GM12878 (cell line): ENCODE measurements around the gene OR10R2. TPM values are rescaled to one million over a fixed set of nuclear protein-coding genes. Genes with fewer than 3 reads are reported as not detected.

ENCODE experiments used
- ATAC-seq: fragments of 200-7000 bp; cut with Tn5 transposase; 3 replicates; pipeline ENCODE4 v1.9.1; 2020; ENCODE audit warnings: mild to moderate bottlenecking, moderate library complexity
- BruUV-seq: library from RNA; stranded (reverse); fragments of 400-500 nt; replicated peaks from 2 replicates; lab custom pipeline; 2021; lab: Mats Ljungman, UMichigan
- CTCF ChIA-PET: fragments of 300-600 bp; sonication (Branson Sonifier 250); formaldehyde crosslinking; extraction: SDS; loops from one replicate; lab custom pipeline; 2021; ENCODE audit warnings: inconsistent platforms; lab: Yijun Ruan, JAX
- POLR2A ChIA-PET: fragments of 350-600 bp; formaldehyde crosslinking; extraction: SDS; loops from one replicate; lab custom pipeline; 2021; ENCODE audit warnings: inconsistent platforms; lab: Charles Lee
- RAD21 ChIA-PET: fragments of 300-600 bp; sonication (Branson Sonifier 250); formaldehyde crosslinking; loops from one replicate; lab custom pipeline; 2023; ENCODE audit warnings: antibody characterized with exemption; ENCODE audit not compliant: unreplicated experiment; lab: Charles Lee
- SMC1A ChIA-PET: fragments of 300-600 bp; sonication (Branson Sonifier 250); formaldehyde crosslinking; loops from one replicate; lab custom pipeline; 2023; ENCODE audit not compliant: unreplicated experiment, uncharacterized antibody; lab: Charles Lee
- DNase-seq: peaks from one replicate; pipeline ENCODE4 v3.0.0-alpha.2; 2011; ENCODE audit warnings: low read depth, low spot score
- FAIRE-seq: peaks from 3 replicates; lab custom pipeline; 2011; peaks lifted over from hg19 to GRCh38; lab: Jason Lieb, UNC
- H2AFZ ChIP-seq: 2 replicates; pipeline ENCODE4 v1.6.0; 2011; ENCODE audit warnings: low read depth, low read length, control low read depth; ENCODE audit not compliant: control insufficient read depth
- H3K27ac ChIP-seq: 2 replicates; pipeline ENCODE4 v1.5.1; 2011; ENCODE audit warnings: control low read depth; ENCODE audit not compliant: control insufficient read depth, insufficient read depth
- H3K27me3 ChIP-seq, 2 experiments: replicated peaks in 1 of 2; 2 replicates each; pipeline versions ENCODE4 v1.6.0 to v1.6.1; 2011; ENCODE audit warnings: low read length in 1 of 2; ENCODE audit not compliant: control insufficient read depth in 2 of 2, insufficient read depth in 2 of 2
- H3K36me3 ChIP-seq, 2 experiments: 2 replicates each; pipeline ENCODE4 v1.5.1; 2011; ENCODE audit warnings: low read length in 1 of 2; ENCODE audit not compliant: control insufficient read depth in 2 of 2, insufficient read depth in 2 of 2
- H3K4me1 ChIP-seq: 2 replicates; pipeline ENCODE4 v1.6.1; 2011; ENCODE audit warnings: mild to moderate bottlenecking, low read length, moderate library complexity, mixed read lengths; ENCODE audit not compliant: control insufficient read depth, insufficient read depth
- H3K4me2 ChIP-seq: 2 replicates; pipeline ENCODE4 v1.6.0; 2011; ENCODE audit warnings: control low read depth; ENCODE audit not compliant: control insufficient read depth, insufficient read depth
- H3K4me3 ChIP-seq: fragments of 200-600 bp; sonication (generic); 2 replicates; pipeline ENCODE4 v1.5.1; 2016
- H3K79me2 ChIP-seq: 2 replicates; pipeline ENCODE4 v1.6.0; 2011; ENCODE audit warnings: low read length; ENCODE audit not compliant: control insufficient read depth, insufficient read depth
- H3K9ac ChIP-seq: 2 replicates; pipeline ENCODE4 v1.8.0; 2011; ENCODE audit warnings: low read length, control low read depth, mixed read lengths; ENCODE audit not compliant: control insufficient read depth, insufficient read depth
- H3K9me3 ChIP-seq: replicated peaks from 3 replicates; pipeline ENCODE4 v1.5.1; 2011; ENCODE audit warnings: mild to moderate bottlenecking, low read length; ENCODE audit not compliant: control insufficient read depth, insufficient read depth
- H4K20me1 ChIP-seq: 2 replicates; pipeline ENCODE4 v1.6.0; 2011; ENCODE audit not compliant: control insufficient read depth, insufficient read depth
- ATF3 ChIP-seq: IDR thresholded peaks from 2 replicates; pipeline ENCODE4 v1.6.1; 2011; ENCODE audit warnings: low read depth, mild to moderate bottlenecking, low read length, moderate library complexity, borderline replicate concordance; ENCODE audit errors: extremely low read depth
- ATF7 ChIP-seq: fragments of 450-650 bp; IDR thresholded peaks from 2 replicates; pipeline ENCODE4 v1.6.1; 2016; ENCODE audit warnings: low read depth, mild to moderate bottlenecking
- BMI1 ChIP-seq: fragments of 450-650 bp; IDR thresholded peaks from 2 replicates; pipeline ENCODE4 v1.6.1; 2016; ENCODE audit warnings: mild to moderate bottlenecking, moderate library complexity, borderline replicate concordance
- DPF2 ChIP-seq: fragments of 450-650 bp; IDR thresholded peaks from 2 replicates; pipeline ENCODE4 v1.6.1; 2017; ENCODE audit warnings: mild to moderate bottlenecking
- E4F1 ChIP-seq: fragments of 450-650 bp; IDR thresholded peaks from 2 replicates; pipeline ENCODE4 v1.6.1; 2018; ENCODE audit warnings: borderline replicate concordance, mild to moderate bottlenecking; ENCODE audit not compliant: partially characterized antibody
- EED ChIP-seq: sonication (generic); IDR thresholded peaks from 2 replicates; pipeline ENCODE4 v1.6.1; 2016; ENCODE audit warnings: antibody characterized with exemption, low read depth
- IRF3 ChIP-seq: fragments of 450-650 bp; IDR thresholded peaks from 2 replicates; pipeline ENCODE4 v1.6.1; 2014; ENCODE audit warnings: mild to moderate bottlenecking
- NFYB ChIP-seq: IDR thresholded peaks from 2 replicates; pipeline ENCODE4 v1.6.1; 2011; ENCODE audit warnings: low read depth, mild to moderate bottlenecking, low read length, improper control_type of control experiment, moderate library complexity; ENCODE audit not compliant: insufficient read depth
- NRF1 ChIP-seq: conservative IDR thresholded peaks from 2 replicates; pipeline ENCODE4 v1.6.1; 2011; ENCODE audit warnings: mild to moderate bottlenecking, low read depth, low read length, improper control_type of control experiment
- RFX5 ChIP-seq: IDR thresholded peaks from 2 replicates; pipeline ENCODE4 v1.6.1; 2011; ENCODE audit warnings: low read depth, low read length, improper control_type of control experiment
- YBX1 ChIP-seq: fragments of 450-650 bp; IDR thresholded peaks from 2 replicates; pipeline ENCODE4 v1.6.1; 2016; ENCODE audit warnings: antibody characterized with exemption
- ZBED1 ChIP-seq: IDR thresholded peaks from 2 replicates; pipeline ENCODE4 v1.6.1; 2016; ENCODE audit warnings: borderline replicate concordance
- ZNF24 ChIP-seq: fragments of 450-650 bp; IDR thresholded peaks from 2 replicates; pipeline ENCODE4 v1.6.1; 2017; ENCODE audit warnings: antibody characterized with exemption, mild to moderate bottlenecking
- WGBS: methylation state at CpG from one replicate; pipeline ENCODE4 v1.1.6; 2016; ENCODE audit warnings: low lambda C conversion rate; ENCODE audit not compliant: insufficient replicate concordance, insufficient coverage; ENCODE audit errors: missing lambda C conversion rate; 5-methylcytosine and 5-hydroxymethylcytosine counted together
- in situ Hi-C: fragments of 300-500 bp; cut with MboI; formaldehyde crosslinking; loops from 9 replicates; pipeline ENCODE4 v1.14.3; 2018; ENCODE audit warnings: mixed read lengths
- intact Hi-C: fragments of 100-400 bp; cut with micrococcal nuclease; formaldehyde crosslinking; loops from one replicate; pipeline ENCODE4 v1.14.2; 2022; ENCODE audit not compliant: unreplicated experiment
- polyA plus RNA-seq, 11 experiments: library from polyadenylated mRNA; depleted of rRNA in 4 of 11; unstranded in 6 of 11; stranded (reverse) in 5 of 11; fragments of >200 nt; fragmentation: Nextera tagmentation in 4 of 11; fragmentation: Illumina TruSeq in 1 of 11; extraction: Ambion mirVana in 4 of 11; extraction: Trizol in 1 of 11; gene quantifications; 1 replicate in 1 of 11; 2 replicates in 10 of 11; pipeline versions ENCODE4 v1.2.1 to v1.2.3, GENCODE V29; 2011 to 2016; ENCODE audit warnings: inconsistent platforms in 2 of 11, missing spikeins in 2 of 11, low read depth in 1 of 11
- total RNA-seq, 4 experiments: library from RNA; depleted of rRNA in 3 of 4; stranded (reverse); fragments of >200 nt in 3 of 4; fragmentation: Illumina TruSeq in 1 of 4; extraction: Trizol in 1 of 4; gene quantifications; 2 replicates each; pipeline versions ENCODE4 v1.2.1 to v1.2.3, GENCODE V29; 2013 to 2021
- TF ChIP-seq, protein P1 (sequence below): IDR thresholded peaks from 2 replicates; pipeline ENCODE4 v1.6.1; 2011; ENCODE audit warnings: low read depth, low read length, improper control_type of control experiment, borderline replicate concordance

Gene OR10R2
- total and polyA plus RNA-seq, 10 of the 15 experiments (the other 5 are each of a cell fraction or from before 2014, with no cell fraction given) = not detected

DNA sequence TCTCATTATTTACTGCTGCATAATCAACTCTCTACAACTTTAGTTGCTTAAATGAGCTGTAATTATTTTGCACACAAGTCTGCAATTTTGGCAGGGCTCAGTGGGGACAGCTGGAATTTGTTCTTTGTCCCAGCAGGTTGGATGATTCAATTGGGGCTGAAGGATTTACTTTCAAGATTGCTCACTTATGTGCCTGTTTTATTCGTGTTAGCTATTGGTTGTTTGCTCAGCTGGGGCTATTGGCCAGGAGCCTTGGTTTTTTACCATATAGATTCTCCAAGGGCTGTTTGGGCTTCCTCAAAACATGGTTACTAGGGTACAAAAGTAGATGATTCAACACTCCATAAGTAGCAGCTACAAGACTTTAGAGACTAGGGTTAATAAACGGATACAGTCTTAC, 13.4 kb downstream of the OR10R2 start:
- ChIA-PET RAD21 (interaction anchor here (1.0 kb wide), 1 partner anchor 282 kb away, joined by 3 read pairs; no protein-coding TSS in a partner anchor), SMC1A (interaction anchor here (1.3 kb wide), 1 partner anchor 282 kb away, joined by 3 read pairs; no protein-coding TSS in a partner anchor), POLR2A (no interaction called here), CTCF (interaction anchor here (1.3 to 2.2 kb wide), 2 partner anchors 11 to 281 kb away, joined by 3 to 9 read pairs; no protein-coding TSS in a partner anchor)
- Histone ChIP-seq H3K79me2 (no peaks in the 10 kb centered on the region), H3K9ac (no peak overlapping the region), H4K20me1 (no peaks in the 10 kb centered on the region), H3K4me3 (no peak overlapping the region), H3K27me3 (no peaks in the 10 kb centered on the region), H3K36me3 (no peaks in the 10 kb centered on the region), H2AFZ (no peak overlapping the region), H3K4me1 (no peaks in the 10 kb centered on the region), H3K27ac (no peak overlapping the region), H3K9me3 (no peaks in the 10 kb centered on the region), H3K4me2 (no peak overlapping the region)
- in situ Hi-C loops = no loop called here
- intact Hi-C loops = no loop called here
- no peak for ATAC-seq
- TF ChIP-seq NFYB (no peak), EED (no peak)
- TF ChIP-seq, protein P1, sequence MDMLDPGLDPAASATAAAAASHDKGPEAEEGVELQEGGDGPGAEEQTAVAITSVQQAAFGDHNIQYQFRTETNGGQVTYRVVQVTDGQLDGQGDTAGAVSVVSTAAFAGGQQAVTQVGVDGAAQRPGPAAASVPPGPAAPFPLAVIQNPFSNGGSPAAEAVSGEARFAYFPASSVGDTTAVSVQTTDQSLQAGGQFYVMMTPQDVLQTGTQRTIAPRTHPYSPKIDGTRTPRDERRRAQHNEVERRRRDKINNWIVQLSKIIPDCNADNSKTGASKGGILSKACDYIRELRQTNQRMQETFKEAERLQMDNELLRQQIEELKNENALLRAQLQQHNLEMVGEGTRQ = no peak
- no peak for FAIRE-seq
- DNase-seq = no peak
- BruUV-seq = no TSS peak
- 0% methylated on average over 2 of the region's 2 CpGs for WGBS

GRCh38 chr1:158491316-158491715, 19.3 kb downstream of the OR10R2 start:
- FAIRE-seq = no peak
- WGBS = 15% methylated on average over 3 of the region's 3 CpGs
- no peaks in the 10 kb centered on the region for H4K20me1 ChIP-seq
- H3K27me3 ChIP-seq = 0 out of 4 replicates have a peak, but pooled peaks cover 0 to 3% of the 10 kb centered on the region in 2 experiments
- no peak for DNase-seq
- RAD21 ChIA-PET = no interaction called here
- H3K79me2 ChIP-seq = no peaks in the 10 kb centered on the region
- H3K4me2 ChIP-seq = no peak overlapping the region
- in situ Hi-C loops = no loop called here
- BruUV-seq = no TSS peak
- no peak for ATAC-seq
- POLR2A ChIA-PET = no interaction called here
- no peak overlapping the region for H3K9ac ChIP-seq
- H3K4me1 ChIP-seq = no peaks in the 10 kb centered on the region
- CTCF ChIA-PET = interaction anchor here (7.7 kb wide), 1 partner anchor 288 kb away, joined by 64 read pairs; no protein-coding TSS in a partner anchor
- intact Hi-C loops = no loop called here
- H3K27ac ChIP-seq = no peak overlapping the region
- H3K9me3 ChIP-seq = no peaks in the 10 kb centered on the region
- H3K4me3 ChIP-seq = no peak overlapping the region
- SMC1A ChIA-PET = no interaction called here
- H3K36me3 ChIP-seq = no peaks in the 10 kb centered on the region
- H2AFZ ChIP-seq = no peak overlapping the region
- TF ChIP-seq RFX5 (no peak), ZBED1 (no peak), IRF3 (no peak), E4F1 (no peak), BMI1 (no peak), YBX1 (no peak), ATF7 (no peak), ATF3 (no peak), ZNF24 (no peak), NRF1 (no peak), DPF2 (no peak)
